SU-DHL-6 (cell line): ENCODE data around the gene ASPRV1.

ENCODE experiments used
- H2AFZ ChIP-seq: fragments of 200-600 bp; sonication (generic); 2 replicates; pipeline ENCODE4 v1.6.1; 2014; ENCODE audit warnings: low read depth, mild to moderate bottlenecking, moderate library complexity, mixed read lengths, antibody characterized with exemption, low read length; ENCODE audit not compliant: severe bottlenecking
- H3F3A ChIP-seq: fragments of 200-600 bp; shearing (Covaris generic); 2 replicates; pipeline ENCODE4 v1.6.0; 2016; ENCODE audit warnings: antibody characterized with exemption, mild to moderate bottlenecking; ENCODE audit not compliant: insufficient read depth
- H3K27ac ChIP-seq: fragments of 200-600 bp; sonication (generic); 2 replicates; pipeline ENCODE4 v1.5.1; 2016; ENCODE audit warnings: low read depth, mild to moderate bottlenecking, low read length, moderate library complexity, mixed read lengths
- H3K27me3 ChIP-seq: fragments of 200-600 bp; sonication (generic), shearing (Covaris generic); 2 replicates; pipeline ENCODE4 v1.6.0; 2014; ENCODE audit warnings: mild to moderate bottlenecking, low read length
- H3K36me3 ChIP-seq: fragments of 200-600 bp; sonication (generic); 2 replicates; pipeline ENCODE4 v1.6.1; 2014; ENCODE audit warnings: mild to moderate bottlenecking, low read length, mixed read lengths
- H3K4me2 ChIP-seq: fragments of 300-600, 200-600 bp; shearing (Covaris generic), sonication (generic); 2 replicates; pipeline ENCODE4 v1.6.0; 2014; ENCODE audit warnings: low read length, low read depth, mild to moderate bottlenecking; ENCODE audit not compliant: poor library complexity, severe bottlenecking
- H3K4me3 ChIP-seq: fragments of 200-600 bp; sonication (generic); 2 replicates; pipeline ENCODE4 v1.5.1; 2014; ENCODE audit warnings: antibody characterized with exemption, low read length, mild to moderate bottlenecking, mixed read lengths; ENCODE audit not compliant: insufficient read depth, poor library complexity, severe bottlenecking
- H3K79me2 ChIP-seq: fragments of 200-600 bp; sonication (generic); 2 replicates; pipeline ENCODE4 v1.6.1; 2014; ENCODE audit warnings: mild to moderate bottlenecking, low read length, moderate library complexity; ENCODE audit not compliant: insufficient read depth
- H3K9ac ChIP-seq: fragments of 200-600 bp; sonication (generic); 2 replicates; pipeline ENCODE4 v1.7.0; 2014; ENCODE audit warnings: mild to moderate bottlenecking, low read length
- H3K9me2 ChIP-seq: fragments of 200-600 bp; sonication (generic); replicated peaks from 2 replicates; pipeline ENCODE4 v1.6.1; 2014; ENCODE audit warnings: low read length; ENCODE audit not compliant: insufficient read depth
- H3K9me3 ChIP-seq: fragments of 200-600 bp; sonication (generic); 2 replicates; pipeline ENCODE4 v1.6.1; 2014; ENCODE audit warnings: low read length, mixed read lengths; ENCODE audit not compliant: insufficient read depth
- H4K20me1 ChIP-seq: fragments of 200-600 bp; sonication (generic); 2 replicates; pipeline ENCODE4 v1.6.1; 2014; ENCODE audit warnings: low read depth, mild to moderate bottlenecking, antibody characterized with exemption, low read length, moderate library complexity, mixed read lengths
- CTCF ChIP-seq: fragments of 200-600 bp; sonication (generic); IDR thresholded peaks from one replicate; pipeline ENCODE4 v1.5.1; 2017; ENCODE audit warnings: antibody characterized with exemption, mild to moderate bottlenecking, low read length, moderate library complexity; ENCODE audit not compliant: insufficient read depth, poor library complexity, severe bottlenecking
- EZH2phosphoT487 ChIP-seq: fragments of 200-600 bp; sonication (generic), shearing (Covaris generic); conservative IDR thresholded peaks from 2 replicates; pipeline ENCODE4 v1.6.1; 2018; ENCODE audit warnings: mild to moderate bottlenecking, antibody characterized with exemption, low read length, moderate library complexity, mixed read lengths

The ASPRV1 gene

GRCh38 chr2:70005752-70006446, 44.5 kb upstream of the ASPRV1 start:
- Histone ChIP-seq H3K9me3 (no peaks in the 10 kb centered on the region), H3K4me3 (no peak overlapping the region), H3K79me2 (no peaks in the 10 kb centered on the region), H3F3A (no peaks in the 10 kb centered on the region), H3K27ac (no peak overlapping the region), H3K36me3 (no peaks in the 10 kb centered on the region), H3K9me2 (no peaks in the 10 kb centered on the region), H3K9ac (no peak overlapping the region), H2AFZ (no peak overlapping the region), H3K4me2 (no peak overlapping the region), H3K27me3 (no peaks in the 10 kb centered on the region), H4K20me1 (no peaks in the 10 kb centered on the region)
- TF ChIP-seq CTCF, result no peak
- TF ChIP-seq EZH2phosphoT487, result no peak

DNA sequence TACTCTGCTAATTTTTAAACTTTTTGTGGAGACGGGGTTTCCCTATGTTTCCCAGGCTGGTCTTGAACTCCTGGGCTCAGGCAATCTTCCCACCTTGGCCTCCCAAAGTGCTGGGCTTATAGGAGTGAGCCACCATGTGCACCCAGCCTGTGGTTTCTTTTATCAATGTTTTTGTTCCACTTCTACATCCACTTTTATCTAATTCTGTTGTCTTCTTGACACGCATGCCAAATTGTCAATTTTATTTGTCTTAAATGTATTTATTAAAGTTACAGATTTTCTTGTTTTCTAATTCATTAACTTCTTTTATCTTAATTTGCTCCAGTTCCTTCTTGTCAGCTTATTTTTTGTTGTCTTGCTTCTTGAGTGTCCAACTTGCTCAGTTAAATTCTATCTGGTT, 43.8 kb upstream of the ASPRV1 start:
- Histone ChIP-seq H3K9me3 (no peaks in the 10 kb centered on the region), H3K9me2 (no peaks in the 10 kb centered on the region), H3K27me3 (no peaks in the 10 kb centered on the region), H3K4me2 (no peak overlapping the region), H3F3A (no peaks in the 10 kb centered on the region), H4K20me1 (no peaks in the 10 kb centered on the region), H3K79me2 (no peaks in the 10 kb centered on the region), H3K27ac (no peak overlapping the region), H3K36me3 (no peaks in the 10 kb centered on the region), H3K4me3 (no peak overlapping the region), H2AFZ (no peak overlapping the region), H3K9ac (no peak overlapping the region)
- TF ChIP-seq CTCF (no peak), EZH2phosphoT487 (no peak)

- Histone ChIP-seq H3K9ac (no peak overlapping the region), H4K20me1 (no peaks in the 10 kb centered on the region), H2AFZ (no peak overlapping the region), H3K9me2 (no peaks in the 10 kb centered on the region), H3F3A (no peaks in the 10 kb centered on the region), H3K9me3 (no peaks in the 10 kb centered on the region), H3K36me3 (no peaks in the 10 kb centered on the region), H3K27ac (no peak overlapping the region), H3K27me3 (no peaks in the 10 kb centered on the region), H3K79me2 (no peaks in the 10 kb centered on the region), H3K4me2 (no peak overlapping the region), H3K4me3 (no peak overlapping the region)
- TF ChIP-seq CTCF, result no peak
- TF ChIP-seq EZH2phosphoT487, result no peak
Observed at GRCh38 chr2:70003093-70003830, 41.8 kb upstream of the ASPRV1 start.
